Omental fat pad (tissue), 4 donors: ENCODE data around the gene LEPROT. TPM values are rescaled to one million over a fixed set of nuclear protein-coding genes. Genes with fewer than 3 reads are reported as not detected.

Experiments
- ATAC-seq: fragments of 150-250 bp; one replicate; pipeline ENCODE4 v1.9.1; 2016; ENCODE audit warnings: mild to moderate bottlenecking, moderate library complexity; ENCODE audit not compliant: low FRiP score
- DNase-seq: peaks from one replicate; pipeline ENCODE4 v3.0.0-alpha.2; 2019; ENCODE audit warnings: low spot score
- total RNA-seq, 4 donors: library from RNA; depleted of rRNA; stranded (reverse); fragments of >200 nt; gene quantifications; one replicate each; pipeline ENCODE4 v1.1.0, GENCODE V29; 2016
- TF ChIP-seq, protein P1 (sequence below), 3 donors: fragments of 450-650 bp; IDR thresholded peaks; one replicate each; pipeline ENCODE4 v1.5.1; 2016 to 2017; ENCODE audit warnings: antibody characterized with exemption in 3 of 3, mild to moderate bottlenecking in 3 of 3, moderate library complexity in 2 of 3

The LEPROT gene
- total RNA-seq, 4 donors from 2014 or later = 61.1 to 123 (median 75.1) TPM

DNA sequence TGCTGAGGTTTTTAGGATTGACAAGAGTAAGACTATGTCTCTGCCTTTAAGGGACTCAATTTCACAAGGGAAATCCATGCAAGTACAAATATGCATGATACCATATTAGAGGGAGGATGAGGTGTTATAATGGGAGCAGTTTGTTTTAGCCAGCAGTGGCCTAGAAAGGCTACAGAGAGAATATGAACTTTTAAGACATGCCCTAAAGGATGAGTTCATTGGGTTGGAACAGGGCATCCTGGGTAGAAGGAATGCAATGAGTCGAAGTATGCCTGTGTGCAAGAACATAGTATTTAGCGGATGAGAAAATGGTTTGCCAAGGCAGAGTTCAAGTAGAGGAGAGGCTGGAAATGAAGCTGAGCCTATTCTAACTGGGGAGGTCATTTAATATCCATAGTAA lies 32.6 kb upstream of the LEPROT start:
- TF ChIP-seq, protein P1, sequence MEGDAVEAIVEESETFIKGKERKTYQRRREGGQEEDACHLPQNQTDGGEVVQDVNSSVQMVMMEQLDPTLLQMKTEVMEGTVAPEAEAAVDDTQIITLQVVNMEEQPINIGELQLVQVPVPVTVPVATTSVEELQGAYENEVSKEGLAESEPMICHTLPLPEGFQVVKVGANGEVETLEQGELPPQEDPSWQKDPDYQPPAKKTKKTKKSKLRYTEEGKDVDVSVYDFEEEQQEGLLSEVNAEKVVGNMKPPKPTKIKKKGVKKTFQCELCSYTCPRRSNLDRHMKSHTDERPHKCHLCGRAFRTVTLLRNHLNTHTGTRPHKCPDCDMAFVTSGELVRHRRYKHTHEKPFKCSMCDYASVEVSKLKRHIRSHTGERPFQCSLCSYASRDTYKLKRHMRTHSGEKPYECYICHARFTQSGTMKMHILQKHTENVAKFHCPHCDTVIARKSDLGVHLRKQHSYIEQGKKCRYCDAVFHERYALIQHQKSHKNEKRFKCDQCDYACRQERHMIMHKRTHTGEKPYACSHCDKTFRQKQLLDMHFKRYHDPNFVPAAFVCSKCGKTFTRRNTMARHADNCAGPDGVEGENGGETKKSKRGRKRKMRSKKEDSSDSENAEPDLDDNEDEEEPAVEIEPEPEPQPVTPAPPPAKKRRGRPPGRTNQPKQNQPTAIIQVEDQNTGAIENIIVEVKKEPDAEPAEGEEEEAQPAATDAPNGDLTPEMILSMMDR (IDR thresholded peaks at IDR 0.05) = no peak
- DNase-seq (no peak), ATAC-seq (no peak)

DNA sequence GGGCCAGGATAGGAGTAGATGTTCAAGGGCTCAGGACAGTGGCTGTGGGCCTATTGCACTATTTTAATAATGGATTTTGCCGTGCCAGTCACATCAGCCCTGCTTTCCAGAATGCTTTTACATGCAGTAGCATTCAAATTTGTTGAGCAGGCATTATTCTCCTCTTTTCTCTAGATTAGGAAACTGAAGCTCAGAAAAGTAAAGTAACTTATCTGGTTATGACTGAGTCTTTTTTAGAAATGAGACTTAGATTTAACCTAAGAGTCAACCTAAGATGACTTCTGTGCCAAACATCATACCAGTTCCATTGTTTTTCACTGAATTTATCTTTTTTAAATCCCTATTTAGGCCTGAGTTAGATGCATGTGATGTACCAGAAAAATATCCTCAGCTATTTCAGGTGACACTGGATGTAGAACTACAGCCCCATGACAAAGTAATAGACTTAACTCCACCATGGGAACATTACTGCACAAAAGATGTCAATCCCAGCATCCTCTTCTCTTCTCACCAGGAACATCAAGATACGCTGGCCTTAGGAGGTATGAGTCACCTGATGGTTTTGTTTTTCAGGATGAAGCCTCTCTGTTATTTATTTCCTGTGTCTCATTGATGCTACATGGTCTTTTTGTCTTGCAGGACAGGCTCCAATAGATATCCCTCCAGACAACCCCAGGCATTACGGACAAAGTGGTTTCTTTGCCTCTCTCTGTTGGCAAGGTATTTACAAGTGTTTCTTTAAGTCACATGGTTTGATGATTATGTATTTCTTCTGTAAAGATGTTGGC lies 31.4 kb upstream of the LEPROT start:
- DNase-seq (no peak), ATAC-seq (no peak)
- TF ChIP-seq, protein P1 (IDR thresholded peaks at IDR 0.05) = no peak

DNA sequence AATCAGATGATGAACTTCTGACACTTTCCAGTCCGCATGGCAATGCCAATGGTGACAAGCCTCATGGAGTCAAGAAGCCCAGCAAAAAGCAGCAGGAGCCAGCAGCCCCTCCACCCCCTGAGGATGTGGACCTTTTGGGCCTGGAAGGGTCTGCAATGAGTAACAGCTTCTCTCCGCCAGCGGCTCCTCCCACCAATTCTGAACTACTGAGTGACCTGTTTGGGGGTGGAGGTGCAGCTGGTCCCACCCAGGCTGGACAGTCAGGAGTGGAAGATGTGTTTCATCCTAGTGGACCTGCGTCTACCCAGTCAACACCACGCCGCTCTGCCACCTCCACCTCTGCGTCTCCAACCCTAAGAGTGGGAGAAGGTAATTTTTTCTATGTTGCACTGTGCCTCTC lies 28.0 kb upstream of the LEPROT start:
- DNase-seq = no peak
- TF ChIP-seq, protein P1 (IDR thresholded peaks at IDR 0.05) = no peak
- ATAC-seq = no peak

DNA sequence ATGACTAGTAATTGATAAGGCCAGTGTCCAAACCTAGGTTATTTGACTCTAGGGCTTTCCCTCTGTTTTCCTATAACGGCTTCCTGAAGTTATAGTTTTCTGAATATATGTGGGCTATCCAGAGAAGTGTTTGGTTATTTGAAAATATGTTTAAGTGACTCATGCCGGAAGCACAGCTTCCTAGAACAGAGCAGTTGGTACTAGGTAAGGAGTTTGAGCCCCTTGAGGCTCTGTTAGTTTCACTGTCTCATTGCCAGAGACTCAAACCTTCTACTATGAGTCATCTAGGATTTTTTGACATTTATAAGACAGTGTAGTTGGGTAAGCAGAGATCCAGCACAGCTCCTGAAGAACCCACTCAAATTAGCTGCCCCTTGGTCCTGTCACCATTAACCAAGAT lies 27.1 kb upstream of the LEPROT start:
- no peak for DNase-seq
- TF ChIP-seq, protein P1 (IDR thresholded peaks at IDR 0.05) = no peak
- no peak for ATAC-seq

DNA sequence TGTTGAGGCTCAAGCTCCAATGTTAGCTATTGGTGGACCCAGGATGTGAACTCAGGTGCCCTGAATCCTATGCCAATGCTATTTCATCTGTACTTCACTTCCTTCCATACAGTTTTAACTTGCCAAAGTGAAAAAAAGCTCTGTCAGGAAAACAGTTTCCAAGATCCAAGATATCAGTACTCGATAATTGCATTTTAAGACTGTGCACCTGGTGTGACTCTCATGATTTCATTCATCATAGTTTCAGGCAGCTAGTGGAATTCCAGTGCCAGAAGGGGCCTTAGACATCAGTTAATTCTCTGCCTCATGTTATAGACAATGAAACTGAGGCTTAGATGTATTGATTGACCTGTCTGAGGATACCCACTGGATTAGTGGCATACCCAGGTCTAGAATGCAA lies 26.5 kb upstream of the LEPROT start:
- TF ChIP-seq, protein P1 (IDR thresholded peaks at IDR 0.05) = no peak
- DNase-seq = no peak
- no peak for ATAC-seq

DNA sequence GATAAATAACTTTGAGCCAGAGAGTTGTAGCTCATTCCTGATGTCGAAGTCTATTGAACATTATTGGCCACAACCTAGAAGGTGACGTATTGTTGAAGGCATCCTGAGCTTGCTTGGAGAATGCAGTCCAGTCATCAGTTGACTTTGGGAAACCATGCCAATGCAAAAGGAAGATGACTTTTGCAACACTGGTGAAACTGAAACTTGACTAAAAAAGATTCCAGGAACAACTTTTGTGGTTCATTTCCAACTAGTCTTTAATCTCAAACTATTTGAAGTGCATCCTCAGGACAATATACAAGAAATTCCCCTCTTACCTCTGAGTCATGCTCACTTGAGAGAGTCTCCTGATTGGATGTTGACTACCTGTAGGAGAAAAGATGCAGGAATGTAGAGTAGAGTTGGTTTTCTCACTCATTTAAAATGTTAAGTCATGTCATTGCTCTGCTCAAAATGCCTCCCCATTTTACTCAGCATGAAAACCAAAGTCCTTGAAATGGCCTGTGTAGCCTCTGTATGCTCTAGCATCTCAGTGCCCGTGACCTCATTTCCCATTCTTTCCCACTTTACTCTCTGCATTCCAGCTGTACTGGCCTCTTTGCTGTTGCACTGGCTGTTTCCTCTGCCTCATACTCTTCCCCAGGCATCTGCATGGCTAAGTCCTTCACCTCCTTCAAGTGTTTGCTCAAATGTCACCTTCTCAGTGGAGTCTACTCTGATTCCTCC lies 24.4 kb upstream of the LEPROT start:
- ATAC-seq = no peak
- DNase-seq = no peak
- TF ChIP-seq, protein P1 (IDR thresholded peaks at IDR 0.05) = no peak
